C4-2B (cell line): ENCODE results near the gene SLC22A1.

Experiments
- CTCF ChIP-seq: fragments of 450-650 bp; conservative IDR thresholded peaks from 2 replicates; pipeline ENCODE4 v1.5.1; 2017; ENCODE audit warnings: mild to moderate bottlenecking
- ZFX ChIP-seq: fragments of 450-650 bp; IDR thresholded peaks from 2 replicates; pipeline ENCODE4 v1.6.1; 2017

- TF ChIP-seq CTCF (no peak), ZFX (no peak)
Observed at GRCh38 chr6:160203076-160203475, 81.5 kb downstream of the SLC22A1 start.
